HepG2 (cell line): ENCODE data around the gene COASY. TPM values are rescaled to one million over a fixed set of nuclear protein-coding genes. Genes with fewer than 3 reads are reported as not detected.

Source experiments
- ERF ChIP-seq: IDR thresholded peaks from 2 replicates; pipeline ENCODE4 v1.6.1; 2018; ENCODE audit warnings: missing biosample characterization, missing genetic modification reagents
- HNRNPL ChIP-seq: fragments of 200-400 bp; formaldehyde crosslinking; IDR thresholded peaks from 2 replicates; pipeline ENCODE4 v1.6.1; 2017; ENCODE audit warnings: mild to moderate bottlenecking, low read depth, low read length
- HNRNPUL1 ChIP-seq: fragments of 200-400 bp; formaldehyde crosslinking; IDR thresholded peaks from 2 replicates; pipeline ENCODE4 v1.6.1; 2017; ENCODE audit warnings: low read depth, mild to moderate bottlenecking, low read length, moderate library complexity
- KDM6A ChIP-seq: IDR thresholded peaks from 2 replicates; pipeline ENCODE4 v1.6.1; 2016; ENCODE audit warnings: low read depth
- SALL1 ChIP-seq: sonication (generic); formaldehyde crosslinking; IDR thresholded peaks from 2 replicates; pipeline ENCODE4 v1.8.0; 2022; ENCODE audit warnings: mild to moderate bottlenecking, missing genetic modification reagents
- ZNF646 ChIP-seq: sonication (generic); formaldehyde crosslinking; IDR thresholded peaks from 2 replicates; pipeline ENCODE4 v1.9.0; 2021; ENCODE audit warnings: mild to moderate bottlenecking, missing genetic modification reagents
- ZNF678 ChIP-seq: sonication (generic); formaldehyde crosslinking; IDR thresholded peaks from 2 replicates; pipeline ENCODE4 v1.4.0; 2020; ENCODE audit warnings: mild to moderate bottlenecking, missing genetic modification reagents
- ZSCAN9 ChIP-seq: IDR thresholded peaks from 2 replicates; pipeline ENCODE4 v1.6.1; 2016; ENCODE audit warnings: borderline replicate concordance
- polyA plus RNA-seq, 8 experiments: library from polyadenylated mRNA; depleted of rRNA in 3 of 8; stranded (reverse) in 7 of 8; unstranded in 1 of 8; fragments of >200 nt; fragmentation: Illumina TruSeq in 4 of 8; extraction: Trizol in 4 of 8; gene quantifications; 2 replicates each; pipeline versions ENCODE4 v1.2.1 to v1.2.3, GENCODE V29; 2011 to 2016; ENCODE audit warnings: low read depth in 4 of 8, missing spikeins in 1 of 8, mixed read lengths in 1 of 8; ENCODE audit not compliant: insufficient read depth in 1 of 8
- total RNA-seq, 5 experiments: library from RNA; depleted of rRNA; stranded (reverse); fragments of >200 nt; fragmentation: Illumina TruSeq; extraction: Trizol; gene quantifications; 2 replicates each; pipeline ENCODE4 v1.2.3, GENCODE V29; 2016; ENCODE audit warnings: low read depth in 1 of 5
- TF ChIP-seq, protein P1 (sequence below): sonication (generic); formaldehyde crosslinking; IDR thresholded peaks from 2 replicates; pipeline ENCODE4 v1.8.0; 2022; ENCODE audit warnings: mild to moderate bottlenecking, missing genetic modification reagents, moderate library complexity
- TF ChIP-seq, protein P2 (sequence below): sonication (generic); formaldehyde crosslinking; IDR thresholded peaks from 2 replicates; pipeline ENCODE4 v1.4.0; 2020; ENCODE audit warnings: missing genetic modification reagents
- TF ChIP-seq, protein P3 (sequence below): sonication (generic); formaldehyde crosslinking; IDR thresholded peaks from 2 replicates; pipeline ENCODE4 v1.4.0; 2020; ENCODE audit warnings: missing genetic modification reagents, borderline replicate concordance

COASY gene
- total and polyA plus RNA-seq, 2 of the 13 experiments (the other 11 are each of a cell fraction or from before 2014, with no cell fraction given) = 90.7 to 125 TPM

GRCh38 chr17:42609182-42609813 lies 47.4 kb downstream of the COASY start, which contains the start of the genes RETREG3 and TUBG1 (continued):
- TF ChIP-seq, protein P1, sequence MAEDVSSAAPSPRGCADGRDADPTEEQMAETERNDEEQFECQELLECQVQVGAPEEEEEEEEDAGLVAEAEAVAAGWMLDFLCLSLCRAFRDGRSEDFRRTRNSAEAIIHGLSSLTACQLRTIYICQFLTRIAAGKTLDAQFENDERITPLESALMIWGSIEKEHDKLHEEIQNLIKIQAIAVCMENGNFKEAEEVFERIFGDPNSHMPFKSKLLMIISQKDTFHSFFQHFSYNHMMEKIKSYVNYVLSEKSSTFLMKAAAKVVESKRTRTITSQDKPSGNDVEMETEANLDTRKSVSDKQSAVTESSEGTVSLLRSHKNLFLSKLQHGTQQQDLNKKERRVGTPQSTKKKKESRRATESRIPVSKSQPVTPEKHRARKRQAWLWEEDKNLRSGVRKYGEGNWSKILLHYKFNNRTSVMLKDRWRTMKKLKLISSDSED = no peak
- TF ChIP-seq ZNF646 (no peak), HNRNPUL1 (peak; percentile 57; the same call in 1 of the 2 replicates), HNRNPL (no peak), ZSCAN9 (CRISPR knock-in tag) (peak; percentile 17; the same call in 1 of the 2 replicates), ZNF678 (CRISPR knock-in tag) (no peak), KDM6A (0 out of 2 replicates have a peak, but pooled peaks have one; percentile 7), SALL1 (CRISPR knock-in tag) (peak; percentile 83), ERF (CRISPR knock-in tag) (0 out of 2 replicates have a peak, but pooled peaks have one; percentile 24)
- TF ChIP-seq, protein P2, sequence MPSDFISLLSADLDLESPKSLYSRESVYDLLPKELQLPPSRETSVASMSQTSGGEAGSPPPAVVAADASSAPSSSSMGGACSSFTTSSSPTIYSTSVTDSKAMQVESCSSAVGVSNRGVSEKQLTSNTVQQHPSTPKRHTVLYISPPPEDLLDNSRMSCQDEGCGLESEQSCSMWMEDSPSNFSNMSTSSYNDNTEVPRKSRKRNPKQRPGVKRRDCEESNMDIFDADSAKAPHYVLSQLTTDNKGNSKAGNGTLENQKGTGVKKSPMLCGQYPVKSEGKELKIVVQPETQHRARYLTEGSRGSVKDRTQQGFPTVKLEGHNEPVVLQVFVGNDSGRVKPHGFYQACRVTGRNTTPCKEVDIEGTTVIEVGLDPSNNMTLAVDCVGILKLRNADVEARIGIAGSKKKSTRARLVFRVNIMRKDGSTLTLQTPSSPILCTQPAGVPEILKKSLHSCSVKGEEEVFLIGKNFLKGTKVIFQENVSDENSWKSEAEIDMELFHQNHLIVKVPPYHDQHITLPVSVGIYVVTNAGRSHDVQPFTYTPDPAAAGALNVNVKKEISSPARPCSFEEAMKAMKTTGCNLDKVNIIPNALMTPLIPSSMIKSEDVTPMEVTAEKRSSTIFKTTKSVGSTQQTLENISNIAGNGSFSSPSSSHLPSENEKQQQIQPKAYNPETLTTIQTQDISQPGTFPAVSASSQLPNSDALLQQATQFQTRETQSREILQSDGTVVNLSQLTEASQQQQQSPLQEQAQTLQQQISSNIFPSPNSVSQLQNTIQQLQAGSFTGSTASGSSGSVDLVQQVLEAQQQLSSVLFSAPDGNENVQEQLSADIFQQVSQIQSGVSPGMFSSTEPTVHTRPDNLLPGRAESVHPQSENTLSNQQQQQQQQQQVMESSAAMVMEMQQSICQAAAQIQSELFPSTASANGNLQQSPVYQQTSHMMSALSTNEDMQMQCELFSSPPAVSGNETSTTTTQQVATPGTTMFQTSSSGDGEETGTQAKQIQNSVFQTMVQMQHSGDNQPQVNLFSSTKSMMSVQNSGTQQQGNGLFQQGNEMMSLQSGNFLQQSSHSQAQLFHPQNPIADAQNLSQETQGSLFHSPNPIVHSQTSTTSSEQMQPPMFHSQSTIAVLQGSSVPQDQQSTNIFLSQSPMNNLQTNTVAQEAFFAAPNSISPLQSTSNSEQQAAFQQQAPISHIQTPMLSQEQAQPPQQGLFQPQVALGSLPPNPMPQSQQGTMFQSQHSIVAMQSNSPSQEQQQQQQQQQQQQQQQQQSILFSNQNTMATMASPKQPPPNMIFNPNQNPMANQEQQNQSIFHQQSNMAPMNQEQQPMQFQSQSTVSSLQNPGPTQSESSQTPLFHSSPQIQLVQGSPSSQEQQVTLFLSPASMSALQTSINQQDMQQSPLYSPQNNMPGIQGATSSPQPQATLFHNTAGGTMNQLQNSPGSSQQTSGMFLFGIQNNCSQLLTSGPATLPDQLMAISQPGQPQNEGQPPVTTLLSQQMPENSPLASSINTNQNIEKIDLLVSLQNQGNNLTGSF (CRISPR knock-in tag) = peak; percentile 86
- TF ChIP-seq, protein P3, sequence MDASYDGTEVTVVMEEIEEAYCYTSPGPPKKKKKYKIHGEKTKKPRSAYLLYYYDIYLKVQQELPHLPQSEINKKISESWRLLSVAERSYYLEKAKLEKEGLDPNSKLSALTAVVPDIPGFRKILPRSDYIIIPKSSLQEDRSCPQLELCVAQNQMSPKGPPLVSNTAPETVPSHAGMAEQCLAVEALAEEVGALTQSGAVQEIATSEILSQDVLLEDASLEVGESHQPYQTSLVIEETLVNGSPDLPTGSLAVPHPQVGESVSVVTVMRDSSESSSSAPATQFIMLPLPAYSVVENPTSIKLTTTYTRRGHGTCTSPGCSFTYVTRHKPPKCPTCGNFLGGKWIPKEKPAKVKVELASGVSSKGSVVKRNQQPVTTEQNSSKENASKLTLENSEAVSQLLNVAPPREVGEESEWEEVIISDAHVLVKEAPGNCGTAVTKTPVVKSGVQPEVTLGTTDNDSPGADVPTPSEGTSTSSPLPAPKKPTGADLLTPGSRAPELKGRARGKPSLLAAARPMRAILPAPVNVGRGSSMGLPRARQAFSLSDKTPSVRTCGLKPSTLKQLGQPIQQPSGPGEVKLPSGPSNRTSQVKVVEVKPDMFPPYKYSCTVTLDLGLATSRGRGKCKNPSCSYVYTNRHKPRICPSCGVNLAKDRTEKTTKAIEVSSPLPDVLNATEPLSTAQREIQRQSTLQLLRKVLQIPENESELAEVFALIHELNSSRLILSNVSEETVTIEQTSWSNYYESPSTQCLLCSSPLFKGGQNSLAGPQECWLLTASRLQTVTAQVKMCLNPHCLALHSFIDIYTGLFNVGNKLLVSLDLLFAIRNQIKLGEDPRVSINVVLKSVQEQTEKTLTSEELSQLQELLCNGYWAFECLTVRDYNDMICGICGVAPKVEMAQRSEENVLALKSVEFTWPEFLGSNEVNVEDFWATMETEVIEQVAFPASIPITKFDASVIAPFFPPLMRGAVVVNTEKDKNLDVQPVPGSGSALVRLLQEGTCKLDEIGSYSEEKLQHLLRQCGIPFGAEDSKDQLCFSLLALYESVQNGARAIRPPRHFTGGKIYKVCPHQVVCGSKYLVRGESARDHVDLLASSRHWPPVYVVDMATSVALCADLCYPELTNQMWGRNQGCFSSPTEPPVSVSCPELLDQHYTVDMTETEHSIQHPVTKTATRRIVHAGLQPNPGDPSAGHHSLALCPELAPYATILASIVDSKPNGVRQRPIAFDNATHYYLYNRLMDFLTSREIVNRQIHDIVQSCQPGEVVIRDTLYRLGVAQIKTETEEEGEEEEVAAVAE (CRISPR knock-in tag) = peak; percentile 86; the same call in 1 of the 2 replicates
